Measurements from ENCODE around the gene FADD.

DNA sequence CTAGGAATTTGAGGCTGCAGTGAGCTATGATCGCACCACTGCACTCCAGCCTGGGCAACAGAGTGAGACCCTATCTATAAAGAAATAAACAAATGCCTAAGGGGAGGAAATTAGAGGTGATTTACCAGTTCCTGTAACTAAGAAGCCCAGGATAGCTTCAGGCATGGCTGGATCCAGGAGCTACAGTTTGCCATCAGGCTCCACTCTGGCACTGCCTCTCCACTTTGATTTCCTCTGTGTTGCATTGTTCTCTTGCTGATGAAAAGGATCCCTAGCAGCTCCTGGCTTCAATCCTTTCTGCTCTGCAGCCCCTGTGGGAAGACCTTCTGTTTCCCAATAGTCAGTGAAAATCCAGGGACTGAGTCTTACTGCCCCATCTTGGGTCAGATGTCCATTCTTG, 20.1 kb upstream of the FADD start:
- TF ChIP-seq POLR2A (IDR thresholded peaks at IDR 0.05) = no peak
- TF ChIP-seq, protein P1, sequence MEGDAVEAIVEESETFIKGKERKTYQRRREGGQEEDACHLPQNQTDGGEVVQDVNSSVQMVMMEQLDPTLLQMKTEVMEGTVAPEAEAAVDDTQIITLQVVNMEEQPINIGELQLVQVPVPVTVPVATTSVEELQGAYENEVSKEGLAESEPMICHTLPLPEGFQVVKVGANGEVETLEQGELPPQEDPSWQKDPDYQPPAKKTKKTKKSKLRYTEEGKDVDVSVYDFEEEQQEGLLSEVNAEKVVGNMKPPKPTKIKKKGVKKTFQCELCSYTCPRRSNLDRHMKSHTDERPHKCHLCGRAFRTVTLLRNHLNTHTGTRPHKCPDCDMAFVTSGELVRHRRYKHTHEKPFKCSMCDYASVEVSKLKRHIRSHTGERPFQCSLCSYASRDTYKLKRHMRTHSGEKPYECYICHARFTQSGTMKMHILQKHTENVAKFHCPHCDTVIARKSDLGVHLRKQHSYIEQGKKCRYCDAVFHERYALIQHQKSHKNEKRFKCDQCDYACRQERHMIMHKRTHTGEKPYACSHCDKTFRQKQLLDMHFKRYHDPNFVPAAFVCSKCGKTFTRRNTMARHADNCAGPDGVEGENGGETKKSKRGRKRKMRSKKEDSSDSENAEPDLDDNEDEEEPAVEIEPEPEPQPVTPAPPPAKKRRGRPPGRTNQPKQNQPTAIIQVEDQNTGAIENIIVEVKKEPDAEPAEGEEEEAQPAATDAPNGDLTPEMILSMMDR (IDR thresholded peaks at IDR 0.05) = no peak

Measured in esophagus squamous epithelium (tissue), 4 donors.